HuH-7 (cell line): ENCODE data around the gene CKLF.
"Not testable (repeated sequence)": the region's sequence is repeated elsewhere in the genome, so short reads cannot be mapped to it uniquely, and the experiment has no call there.

Experiments used
- DNase-seq: peaks from one replicate; pipeline ENCODE4 v3.0.0; 2011; ENCODE audit warnings: low spot score

CKLF gene

DNA sequence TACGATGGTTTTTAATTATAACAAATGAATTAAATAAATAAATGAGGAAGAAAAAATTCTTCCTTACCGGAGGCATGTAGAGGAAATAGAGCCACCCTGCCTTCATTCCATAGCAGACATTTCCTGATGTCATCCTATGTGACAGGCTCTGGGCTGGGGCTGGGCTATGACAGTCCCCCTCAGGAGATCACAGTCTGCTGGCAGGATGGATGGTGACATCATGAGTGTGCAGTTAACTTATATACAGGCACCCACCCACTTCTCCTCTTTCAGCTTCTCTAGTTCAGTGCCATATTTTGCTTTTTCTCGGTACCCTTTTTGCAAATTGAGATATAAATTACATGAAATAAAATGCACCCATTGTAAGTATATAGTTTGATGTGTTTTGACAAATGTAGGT, 45.7 kb downstream of the CKLF start:
- DNase-seq: no peak

DNA sequence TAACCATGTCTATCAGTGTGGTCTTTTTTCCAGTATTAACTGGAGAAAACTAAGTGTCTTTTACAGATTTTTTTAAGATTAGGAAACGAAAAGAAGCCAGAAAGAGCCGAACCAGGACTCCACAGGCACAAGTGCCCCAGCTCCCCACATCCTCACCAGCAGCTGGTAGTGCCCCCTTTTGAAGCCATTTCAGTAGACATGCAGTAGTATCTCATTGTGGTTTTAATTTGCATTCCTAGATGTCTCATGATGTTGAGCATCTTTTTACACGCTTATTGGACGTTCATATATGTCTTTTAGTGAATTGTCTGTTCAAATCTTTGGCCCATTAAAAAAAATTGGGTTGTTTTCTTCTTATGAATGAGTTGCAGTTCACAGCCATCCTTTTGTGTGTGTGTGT, 47.4 kb downstream of the CKLF start:
- DNase-seq: no peak

DNA sequence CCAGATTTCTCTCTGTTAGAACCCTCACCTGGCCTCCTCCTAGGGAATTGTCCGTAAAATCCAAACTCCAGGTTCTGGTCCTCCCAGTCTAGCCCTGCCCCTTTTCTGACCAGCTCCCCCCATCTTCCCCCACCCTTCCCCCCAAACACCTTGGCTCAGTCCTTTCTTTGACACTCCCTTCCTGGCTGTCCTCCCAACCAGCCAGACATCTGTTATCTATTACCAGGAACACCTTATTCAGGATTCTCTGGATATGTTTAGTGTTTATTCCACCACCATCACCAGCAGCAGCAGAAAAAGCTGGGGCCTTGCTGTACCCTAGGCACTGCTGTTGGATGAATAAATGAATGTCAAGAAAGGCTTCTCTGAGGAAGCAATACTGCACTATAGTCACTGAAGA, 48.1 kb downstream of the CKLF start:
- DNase-seq: no peak

DNA sequence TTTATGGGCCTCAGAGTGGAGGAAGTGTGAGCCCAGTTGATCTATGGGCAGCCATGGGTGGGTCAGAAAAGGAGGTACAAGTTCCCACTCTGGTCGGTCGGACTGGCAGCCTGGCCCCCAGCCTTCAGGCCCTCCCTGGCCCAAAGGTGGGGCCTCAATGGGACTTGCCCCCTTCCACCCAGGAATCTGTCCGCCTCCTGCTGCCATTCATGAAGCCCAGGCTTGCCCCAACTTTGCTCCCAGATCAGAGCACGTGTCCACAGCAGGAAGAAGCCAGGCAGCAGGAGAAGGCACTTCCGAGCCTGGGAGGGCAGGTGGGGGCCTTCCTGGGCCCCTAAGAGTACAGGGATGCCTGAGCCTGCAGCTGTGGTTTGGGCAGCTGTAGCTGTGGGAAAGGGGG, 49.1 kb downstream of the CKLF start:
- no peak for DNase-seq

DNA sequence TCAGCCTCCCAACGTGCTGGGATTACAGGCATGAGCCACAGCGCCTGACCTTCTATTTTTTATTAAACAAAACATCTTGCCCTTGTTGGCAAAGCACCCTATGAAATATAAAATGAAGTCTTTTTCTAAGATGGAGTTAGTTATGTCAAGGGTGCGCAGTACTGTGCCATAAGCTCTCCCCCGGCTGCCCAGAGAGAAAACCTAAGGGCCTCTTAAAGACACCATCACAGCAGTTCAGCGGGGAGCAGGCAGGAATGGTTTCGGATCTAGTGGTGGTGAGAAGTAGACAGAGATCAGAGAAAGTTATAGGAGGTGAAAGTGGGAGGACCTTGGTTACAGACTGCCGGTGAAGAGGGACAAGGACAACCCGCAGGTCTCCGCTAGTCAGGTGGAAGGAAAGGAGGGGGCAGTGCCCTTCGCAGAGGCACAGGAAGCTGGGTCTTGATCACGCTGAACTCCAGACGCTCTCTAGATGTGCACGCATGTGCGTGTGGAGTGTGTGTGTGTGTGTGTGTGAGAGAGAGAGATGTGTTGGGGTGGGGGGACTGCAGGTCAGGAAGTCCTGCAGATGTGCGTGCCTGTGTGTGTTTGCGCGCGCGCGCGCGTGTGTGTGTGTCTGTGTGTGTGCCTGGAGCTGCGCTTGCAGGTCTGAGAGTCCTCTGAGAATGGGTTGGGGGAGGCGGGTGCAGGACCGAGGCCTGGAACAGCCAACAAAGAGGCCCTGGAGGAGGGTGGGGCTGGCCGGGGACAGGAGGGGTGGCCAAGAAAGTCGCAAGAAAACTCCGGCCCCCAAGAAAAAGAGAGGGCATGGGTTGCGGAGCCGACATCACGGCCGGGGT, 51.4 kb downstream of the CKLF start:
- DNase-seq: peak; percentile 55

DNA sequence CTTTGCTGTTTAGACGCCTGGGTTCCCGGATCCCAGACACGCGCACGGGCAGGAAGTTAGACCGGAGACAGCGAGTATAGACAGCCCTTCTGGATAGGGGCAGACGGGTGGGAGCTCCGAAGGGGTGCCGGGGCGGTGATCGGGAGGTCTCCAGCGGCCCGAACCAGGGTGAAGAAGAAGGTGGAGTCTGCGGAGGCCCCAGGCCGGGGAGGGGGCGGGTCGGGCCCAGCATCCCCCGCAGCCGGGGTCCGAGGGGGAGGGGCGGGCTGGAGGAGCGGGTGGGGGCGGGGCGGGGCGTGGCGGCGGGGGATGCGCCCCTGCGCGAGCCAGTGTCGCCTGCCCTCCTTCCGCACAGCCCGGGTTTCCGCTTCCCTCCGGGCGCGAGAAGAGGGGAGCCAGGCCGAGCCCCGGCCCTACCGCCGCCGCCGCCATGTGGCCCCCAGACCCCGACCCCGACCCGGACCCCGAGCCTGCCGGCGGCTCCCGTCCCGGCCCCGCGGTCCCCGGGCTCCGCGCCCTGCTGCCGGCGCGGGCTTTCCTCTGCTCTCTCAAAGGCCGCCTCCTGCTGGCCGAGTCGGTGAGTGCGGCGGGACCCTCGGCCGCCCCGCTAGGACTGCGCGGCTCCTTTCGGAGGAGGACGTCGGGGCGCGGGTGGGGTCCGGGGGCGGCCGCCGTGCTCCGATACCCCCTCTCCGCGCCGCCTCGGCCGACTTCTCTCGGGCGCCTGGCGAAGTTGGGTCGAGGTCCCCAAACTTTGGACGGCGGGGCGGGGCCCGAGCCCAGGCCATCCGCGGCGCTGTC, 52.2 kb downstream of the CKLF start, which contains the start of gene CMTM3:
TSS of gene CMTM3 (plus strand) at position 329 of the 801 bp plus-strand sequence. CDS start at position 431, 102 bp downstream.
- DNase-seq: peak; percentile 67

DNA sequence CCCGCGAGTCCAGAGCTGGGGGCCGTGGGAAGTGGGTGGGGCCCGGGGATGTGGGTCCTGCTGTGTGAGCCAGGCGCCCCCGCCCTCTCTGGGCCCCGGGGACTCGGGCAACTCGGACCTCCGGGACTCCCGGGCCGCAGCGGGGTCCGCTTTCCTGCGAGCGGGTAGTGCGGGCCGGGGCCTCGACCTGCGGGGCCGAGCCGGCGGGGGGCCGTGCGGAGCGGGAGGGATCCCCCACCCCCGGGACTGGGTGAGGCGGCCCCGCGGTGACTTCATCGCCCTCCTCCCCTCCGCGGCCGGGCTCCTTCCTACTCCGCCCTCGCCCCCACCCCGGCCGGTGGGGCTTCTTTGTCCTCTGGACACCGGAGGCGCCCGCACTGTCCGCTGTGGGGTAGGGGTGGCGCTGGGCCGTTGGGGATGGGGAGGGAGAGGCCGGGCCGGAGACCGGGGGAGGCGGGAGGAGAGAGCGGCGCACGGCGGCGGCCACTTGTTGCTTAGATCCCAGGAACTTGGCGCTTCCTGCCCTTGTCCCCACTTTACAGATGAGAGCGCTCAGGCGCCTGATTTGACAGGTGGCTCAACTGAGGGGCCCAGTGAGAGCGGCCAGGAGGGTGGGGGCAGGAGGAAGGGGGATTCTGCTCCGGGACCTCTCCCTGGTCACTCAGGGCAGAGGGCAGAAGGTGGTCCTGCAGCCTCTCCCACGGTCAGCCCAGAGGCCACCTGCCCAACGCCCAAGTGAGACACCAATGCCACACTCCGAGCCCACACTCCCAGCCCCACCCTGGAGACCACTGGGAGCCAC, 53.0 kb downstream of the CKLF start:
- DNase-seq: peak; percentile 42

DNA sequence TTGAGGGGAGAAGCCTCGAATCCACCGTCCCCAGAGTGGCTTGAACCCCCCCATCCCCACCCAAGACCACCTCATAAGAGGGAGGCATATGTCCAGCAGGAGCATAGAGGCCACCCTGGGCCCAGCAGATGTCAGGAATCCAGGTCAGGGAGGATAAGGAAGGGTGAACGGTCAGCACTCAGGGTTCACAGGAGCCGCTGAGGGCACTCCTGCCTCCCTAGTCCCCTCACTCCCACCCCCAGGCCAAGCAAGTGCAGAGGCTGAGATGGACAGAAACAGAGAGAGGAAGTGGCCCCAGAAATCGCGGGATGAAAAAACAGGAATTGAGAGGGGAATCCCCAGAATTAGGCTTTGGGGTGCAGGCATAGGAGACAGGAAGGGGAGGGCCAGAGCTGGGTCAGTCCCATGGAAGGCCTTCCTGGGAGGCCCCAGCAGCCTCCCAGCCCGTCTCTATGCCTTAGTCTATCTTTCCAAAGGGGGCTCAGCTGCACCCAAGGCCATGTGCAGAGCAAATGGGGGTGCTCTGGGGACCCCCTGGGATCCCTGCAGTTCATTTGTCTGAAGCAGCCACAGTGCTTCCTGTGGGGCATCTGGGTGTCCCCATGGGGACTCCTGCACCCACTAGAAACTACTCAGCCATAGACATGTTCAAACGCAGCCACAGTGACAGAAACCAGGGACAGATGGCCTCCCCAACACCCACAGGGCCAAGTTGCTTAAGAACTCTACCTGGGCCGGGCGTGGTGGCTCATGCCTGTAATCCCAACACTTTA, 53.8 kb downstream of the CKLF start:
- no peak for DNase-seq

DNA sequence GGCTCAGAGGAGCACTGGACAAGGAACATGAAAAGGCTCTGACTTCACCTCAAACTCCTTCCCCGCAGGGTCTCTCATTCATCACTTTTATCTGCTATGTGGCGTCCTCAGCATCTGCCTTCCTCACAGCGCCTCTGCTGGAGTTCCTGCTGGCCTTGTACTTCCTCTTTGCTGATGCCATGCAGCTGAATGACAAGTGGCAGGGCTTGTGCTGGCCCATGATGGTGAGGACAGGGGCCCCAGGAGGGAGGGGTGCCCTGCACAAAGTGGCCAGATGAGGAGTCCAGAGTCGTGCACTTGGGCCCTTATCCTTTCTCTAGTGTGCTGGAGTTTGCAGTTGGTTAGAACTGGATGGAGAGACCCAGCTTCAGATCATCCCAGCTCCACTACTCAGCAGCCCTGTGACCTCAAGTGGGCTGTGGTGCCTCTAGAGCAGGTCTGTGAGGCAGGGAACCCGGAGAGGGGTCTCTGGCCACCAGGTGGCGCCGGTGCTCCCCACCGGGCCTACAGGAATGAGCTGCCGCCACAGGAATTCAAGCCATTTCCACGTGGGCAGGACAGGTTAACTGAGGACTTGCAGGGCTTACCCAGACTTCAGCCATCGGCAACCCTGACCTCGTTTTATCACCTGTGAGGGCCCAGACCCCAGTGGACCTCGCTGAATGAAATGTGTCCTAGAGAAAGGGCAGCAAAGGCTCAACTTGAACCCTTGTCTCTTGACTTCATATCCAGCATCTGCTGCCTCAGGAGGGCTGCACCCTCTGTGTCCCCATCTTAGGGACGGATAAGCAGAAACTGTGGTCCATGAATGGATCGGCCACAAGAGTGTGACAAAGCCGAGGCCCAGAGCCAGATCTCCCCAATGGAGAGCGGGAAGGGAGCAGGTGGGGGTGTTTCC, 56.1 kb downstream of the CKLF start:
- peak; percentile 95 for DNase-seq

DNA sequence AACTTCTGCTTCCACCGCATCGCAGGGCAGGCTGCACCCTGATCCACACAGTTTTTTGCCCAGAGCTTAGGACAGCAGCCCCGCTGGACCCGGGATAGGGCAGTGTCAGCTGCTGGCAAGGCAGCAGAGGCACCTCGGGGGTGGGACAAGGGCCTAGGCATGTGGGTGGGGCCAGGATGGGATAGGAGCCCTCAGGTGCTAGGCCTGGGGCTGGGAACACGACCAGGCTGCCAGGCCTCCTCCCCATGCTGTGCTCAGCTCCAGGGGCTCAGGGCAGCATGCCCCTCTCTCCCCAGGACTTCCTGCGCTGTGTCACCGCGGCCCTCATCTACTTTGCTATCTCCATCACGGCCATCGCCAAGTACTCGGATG, 56.7 kb downstream of the CKLF start:
- DNase-seq: no peak

DNA sequence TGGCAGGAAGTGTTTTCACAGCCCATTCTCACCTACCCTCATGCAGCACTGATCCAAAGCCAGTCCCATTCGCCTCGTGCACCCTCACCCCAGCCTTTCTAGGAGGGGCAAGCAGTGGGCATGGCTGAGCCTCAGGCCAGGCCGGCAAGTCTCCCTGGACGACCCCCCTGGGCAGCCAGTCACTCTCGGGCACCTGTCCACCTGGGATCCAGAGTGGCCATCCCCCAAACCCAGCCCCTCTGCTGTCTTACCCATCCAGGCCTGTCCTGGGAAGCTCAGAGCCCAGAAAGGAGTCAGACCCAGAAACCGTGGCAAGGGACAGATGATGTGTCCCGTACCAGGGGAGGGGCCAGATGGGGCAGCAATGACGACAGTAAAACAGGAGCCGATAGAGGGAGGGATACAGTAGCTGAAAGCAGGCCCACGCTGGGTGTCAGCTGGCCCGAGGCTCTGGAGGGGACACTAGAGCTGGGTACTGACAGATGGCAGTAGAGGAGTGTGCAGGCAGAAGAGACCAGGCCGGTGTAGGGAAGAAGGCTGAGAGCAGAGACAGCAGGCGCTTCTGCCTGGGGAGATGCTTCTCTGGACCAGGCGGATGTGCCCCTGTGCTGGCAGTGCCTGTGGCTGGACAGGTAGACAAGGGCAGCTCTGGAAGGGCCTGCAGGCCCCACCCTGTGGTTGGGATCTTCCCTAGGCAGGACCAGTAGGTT, 57.9 kb downstream of the CKLF start:
- no peak for DNase-seq

DNA sequence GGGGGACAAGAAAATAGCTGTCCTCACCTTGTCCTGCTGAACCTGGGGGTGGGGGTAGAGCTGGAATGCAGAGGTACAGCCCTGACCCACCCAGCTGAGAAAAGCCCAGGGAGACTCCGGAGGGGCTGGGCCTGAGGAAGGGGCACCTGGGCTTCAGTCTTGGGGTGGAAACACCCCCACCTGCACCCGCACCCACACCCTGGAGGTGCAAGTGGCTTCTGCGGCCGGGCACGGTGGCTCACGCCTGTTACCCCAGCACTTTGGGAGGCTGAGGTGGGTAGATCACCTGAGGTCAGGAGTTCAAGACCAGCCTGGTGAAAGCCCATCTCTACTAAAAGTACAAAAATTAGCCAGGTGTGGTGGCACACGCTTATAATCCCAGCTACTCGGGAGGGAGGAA, 59.5 kb downstream of the CKLF start:
- not testable (repeated sequence) for DNase-seq

DNA sequence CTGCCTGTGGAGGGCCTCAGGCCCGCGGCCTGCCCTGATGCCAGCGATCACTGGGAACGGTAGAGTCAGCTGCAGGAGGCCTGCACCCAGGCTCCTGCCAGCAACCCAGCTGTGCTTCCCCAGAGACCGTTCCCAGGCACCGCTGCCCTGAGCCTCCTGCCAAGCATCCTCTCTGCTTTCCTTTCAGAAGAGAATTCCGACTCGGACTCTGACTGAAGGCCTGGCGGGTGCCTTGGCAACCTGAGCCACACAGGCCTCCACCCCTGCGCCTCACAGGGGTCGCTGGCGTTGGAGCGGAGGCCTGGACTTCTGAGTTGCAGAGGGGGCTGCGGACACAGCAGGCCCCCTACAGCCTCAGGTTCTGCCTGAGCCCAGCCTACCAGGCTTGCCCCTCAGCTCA, 60.0 kb downstream of the CKLF start:
- no peak for DNase-seq

DNA sequence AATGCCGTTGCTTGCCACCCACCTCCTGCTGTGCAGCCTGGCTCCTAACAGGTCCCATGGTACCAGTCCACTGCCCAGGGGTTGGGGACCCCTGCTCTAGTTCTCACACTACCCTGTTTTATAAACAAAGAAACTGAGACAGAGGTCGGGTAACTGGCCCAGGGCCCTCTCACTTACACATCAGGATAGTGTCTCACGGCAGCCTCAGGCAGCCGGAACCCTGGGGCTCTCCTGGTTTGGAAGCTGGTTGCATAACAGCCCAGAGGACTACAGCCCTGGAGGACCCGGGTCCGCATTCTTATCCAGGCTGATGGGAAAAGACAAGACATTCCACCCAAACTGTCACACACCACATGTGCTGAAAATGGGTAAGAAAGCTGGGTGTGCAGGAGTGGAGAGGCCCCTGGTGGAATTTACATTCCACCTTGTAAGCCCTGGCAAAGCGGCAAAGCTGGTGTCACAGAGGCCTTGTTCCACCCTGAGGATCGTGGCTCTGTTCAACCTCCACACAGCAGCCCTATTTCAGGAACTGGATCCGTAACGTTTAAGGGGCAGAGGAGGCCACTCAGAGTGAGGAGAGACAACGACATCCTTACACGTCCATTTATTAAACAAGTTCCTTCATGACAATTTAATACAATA, 61.9 kb downstream of the CKLF start:
- DNase-seq: no peak
